HepG2 (cell line): ENCODE data around the gene CIAO2A. TPM values are rescaled to one million over a fixed set of nuclear protein-coding genes. Genes with fewer than 3 reads are reported as not detected.

Experiments used
- ADNP ChIP-seq: sonication (generic); formaldehyde crosslinking; IDR thresholded peaks from 2 replicates; pipeline ENCODE4 v1.4.0; 2020; ENCODE audit warnings: missing genetic modification reagents
- CREB3 ChIP-seq: sonication (generic); formaldehyde crosslinking; IDR thresholded peaks from 2 replicates; pipeline ENCODE4 v1.5.0; 2020; ENCODE audit warnings: missing genetic modification reagents
- EEA1 ChIP-seq: sonication (generic); formaldehyde crosslinking; IDR thresholded peaks from 2 replicates; pipeline ENCODE4 v1.5.1; 2020; ENCODE audit warnings: mild to moderate bottlenecking, missing genetic modification reagents, borderline replicate concordance
- ELF1 ChIP-seq: sonication (generic); formaldehyde crosslinking; IDR thresholded peaks from 2 replicates; pipeline ENCODE4 v1.4.0; 2020; ENCODE audit warnings: missing genetic modification reagents
- EP300 ChIP-seq, 3 experiments: sonication (generic) in 1 of 3; formaldehyde crosslinking in 1 of 3; IDR thresholded peaks; 2 replicates each; pipeline versions ENCODE4 v1.5.1 to v1.6.1; 2011 to 2020; ENCODE audit warnings: low read depth in 2 of 3, low read length in 2 of 3, borderline replicate concordance in 1 of 3, improper control_type of control experiment in 1 of 3, mild to moderate bottlenecking in 1 of 3, missing genetic modification reagents in 1 of 3, moderate library complexity in 1 of 3
- FIP1L1 ChIP-seq: fragments of 200-400 bp; formaldehyde crosslinking; IDR thresholded peaks from 2 replicates; pipeline ENCODE4 v1.6.1; 2018; ENCODE audit warnings: low read depth, mild to moderate bottlenecking, low read length, moderate library complexity, borderline replicate concordance; ENCODE audit not compliant: insufficient read depth
- HIVEP1 ChIP-seq: sonication (generic); formaldehyde crosslinking; IDR thresholded peaks from 2 replicates; pipeline ENCODE4 v1.4.0; 2020; ENCODE audit warnings: mild to moderate bottlenecking, missing genetic modification reagents
- IRX3 ChIP-seq: sonication (generic); formaldehyde crosslinking; IDR thresholded peaks from 2 replicates; pipeline ENCODE4 v1.8.1; 2023; ENCODE audit warnings: mild to moderate bottlenecking, low read depth, missing genetic modification reagents, borderline replicate concordance
- KDM1A ChIP-seq: IDR thresholded peaks from 2 replicates; pipeline ENCODE4 v1.6.1; 2016; ENCODE audit warnings: missing compliant biosample characterization
- NFE2 ChIP-seq: sonication (generic); formaldehyde crosslinking; IDR thresholded peaks from 2 replicates; pipeline ENCODE4 v1.4.0; 2020; ENCODE audit warnings: missing genetic modification reagents
- RERE ChIP-seq: IDR thresholded peaks from 2 replicates; pipeline ENCODE4 v1.6.1; 2016; ENCODE audit warnings: low read depth, missing genetic modification reagents, missing compliant biosample characterization
- SAFB2 ChIP-seq: sonication (generic); formaldehyde crosslinking; IDR thresholded peaks from 2 replicates; pipeline ENCODE4 v1.5.1; 2020; ENCODE audit warnings: missing genetic modification reagents, low read depth, mild to moderate bottlenecking, borderline replicate concordance
- TBL1XR1 ChIP-seq: fragments of 150-350 bp; IDR thresholded peaks from 2 replicates; pipeline ENCODE4 v1.6.1; 2014; ENCODE audit warnings: borderline replicate concordance, low read length; ENCODE audit not compliant: partially characterized antibody
- YY1 ChIP-seq: IDR thresholded peaks from 2 replicates; pipeline ENCODE4 v1.6.1; 2011; ENCODE audit warnings: low read length, low read depth, moderate library complexity, mild to moderate bottlenecking; ENCODE audit not compliant: insufficient read depth, insufficient replicate concordance
- ZFP36L2 ChIP-seq: sonication (generic); formaldehyde crosslinking; IDR thresholded peaks from 2 replicates; pipeline ENCODE4 v1.4.0; 2020; ENCODE audit warnings: missing genetic modification reagents
- ZNF614 ChIP-seq: IDR thresholded peaks from 2 replicates; pipeline ENCODE4 v1.6.1; 2018; ENCODE audit warnings: missing biosample characterization, missing genetic modification reagents, inconsistent platforms, borderline replicate concordance
- polyA plus RNA-seq, 8 experiments: library from polyadenylated mRNA; depleted of rRNA in 3 of 8; stranded (reverse) in 7 of 8; unstranded in 1 of 8; fragments of >200 nt; fragmentation: Illumina TruSeq in 4 of 8; extraction: Trizol in 4 of 8; gene quantifications; 2 replicates each; pipeline versions ENCODE4 v1.2.1 to v1.2.3, GENCODE V29; 2011 to 2016; ENCODE audit warnings: low read depth in 4 of 8, missing spikeins in 1 of 8, mixed read lengths in 1 of 8; ENCODE audit not compliant: insufficient read depth in 1 of 8
- total RNA-seq, 5 experiments: library from RNA; depleted of rRNA; stranded (reverse); fragments of >200 nt; fragmentation: Illumina TruSeq; extraction: Trizol; gene quantifications; 2 replicates each; pipeline ENCODE4 v1.2.3, GENCODE V29; 2016; ENCODE audit warnings: low read depth in 1 of 5
- TF ChIP-seq, protein P1 (sequence below): sonication (generic); formaldehyde crosslinking; IDR thresholded peaks from 2 replicates; pipeline ENCODE4 v1.4.0; 2020; ENCODE audit warnings: missing genetic modification reagents

Gene CIAO2A
- total and polyA plus RNA-seq, 2 of the 13 experiments (the other 11 are each of a cell fraction or from before 2014, with no cell fraction given): 83.0 to 100 TPM

- peak in 1 of 2 experiments; percentile 31; a peak in 1 of 4 replicates for TF ChIP-seq EP300 (IDR thresholded peaks at IDR 0.05; ENCODE audit: low read depth in 2 of 2, low read length in 2 of 2)
- no peak for TF ChIP-seq EP300 (CRISPR knock-in tag; IDR thresholded peaks at IDR 0.05; ENCODE audit: borderline replicate concordance)
- TF ChIP-seq, protein P1, sequence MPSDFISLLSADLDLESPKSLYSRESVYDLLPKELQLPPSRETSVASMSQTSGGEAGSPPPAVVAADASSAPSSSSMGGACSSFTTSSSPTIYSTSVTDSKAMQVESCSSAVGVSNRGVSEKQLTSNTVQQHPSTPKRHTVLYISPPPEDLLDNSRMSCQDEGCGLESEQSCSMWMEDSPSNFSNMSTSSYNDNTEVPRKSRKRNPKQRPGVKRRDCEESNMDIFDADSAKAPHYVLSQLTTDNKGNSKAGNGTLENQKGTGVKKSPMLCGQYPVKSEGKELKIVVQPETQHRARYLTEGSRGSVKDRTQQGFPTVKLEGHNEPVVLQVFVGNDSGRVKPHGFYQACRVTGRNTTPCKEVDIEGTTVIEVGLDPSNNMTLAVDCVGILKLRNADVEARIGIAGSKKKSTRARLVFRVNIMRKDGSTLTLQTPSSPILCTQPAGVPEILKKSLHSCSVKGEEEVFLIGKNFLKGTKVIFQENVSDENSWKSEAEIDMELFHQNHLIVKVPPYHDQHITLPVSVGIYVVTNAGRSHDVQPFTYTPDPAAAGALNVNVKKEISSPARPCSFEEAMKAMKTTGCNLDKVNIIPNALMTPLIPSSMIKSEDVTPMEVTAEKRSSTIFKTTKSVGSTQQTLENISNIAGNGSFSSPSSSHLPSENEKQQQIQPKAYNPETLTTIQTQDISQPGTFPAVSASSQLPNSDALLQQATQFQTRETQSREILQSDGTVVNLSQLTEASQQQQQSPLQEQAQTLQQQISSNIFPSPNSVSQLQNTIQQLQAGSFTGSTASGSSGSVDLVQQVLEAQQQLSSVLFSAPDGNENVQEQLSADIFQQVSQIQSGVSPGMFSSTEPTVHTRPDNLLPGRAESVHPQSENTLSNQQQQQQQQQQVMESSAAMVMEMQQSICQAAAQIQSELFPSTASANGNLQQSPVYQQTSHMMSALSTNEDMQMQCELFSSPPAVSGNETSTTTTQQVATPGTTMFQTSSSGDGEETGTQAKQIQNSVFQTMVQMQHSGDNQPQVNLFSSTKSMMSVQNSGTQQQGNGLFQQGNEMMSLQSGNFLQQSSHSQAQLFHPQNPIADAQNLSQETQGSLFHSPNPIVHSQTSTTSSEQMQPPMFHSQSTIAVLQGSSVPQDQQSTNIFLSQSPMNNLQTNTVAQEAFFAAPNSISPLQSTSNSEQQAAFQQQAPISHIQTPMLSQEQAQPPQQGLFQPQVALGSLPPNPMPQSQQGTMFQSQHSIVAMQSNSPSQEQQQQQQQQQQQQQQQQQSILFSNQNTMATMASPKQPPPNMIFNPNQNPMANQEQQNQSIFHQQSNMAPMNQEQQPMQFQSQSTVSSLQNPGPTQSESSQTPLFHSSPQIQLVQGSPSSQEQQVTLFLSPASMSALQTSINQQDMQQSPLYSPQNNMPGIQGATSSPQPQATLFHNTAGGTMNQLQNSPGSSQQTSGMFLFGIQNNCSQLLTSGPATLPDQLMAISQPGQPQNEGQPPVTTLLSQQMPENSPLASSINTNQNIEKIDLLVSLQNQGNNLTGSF: no peak
- TF ChIP-seq RERE: no peak
- no peak for TF ChIP-seq EEA1
- no peak for TF ChIP-seq ZNF614 (CRISPR knock-in tag)
- TF ChIP-seq ELF1 (CRISPR knock-in tag): peak; percentile 90
- TF ChIP-seq SAFB2 (CRISPR knock-in tag): no peak
- no peak for TF ChIP-seq IRX3
- no peak for TF ChIP-seq FIP1L1
- peak; percentile 33 for TF ChIP-seq YY1
- TF ChIP-seq ADNP (CRISPR knock-in tag): no peak
- TF ChIP-seq CREB3 (CRISPR knock-in tag): no peak
- no peak for TF ChIP-seq ZFP36L2 (CRISPR knock-in tag)
- no peak for TF ChIP-seq HIVEP1 (CRISPR knock-in tag)
- TF ChIP-seq NFE2 (CRISPR knock-in tag): no peak
- TF ChIP-seq TBL1XR1: peak; percentile 35
- no peak for TF ChIP-seq KDM1A (CRISPR knock-in tag)
Observed at GRCh38 chr15:64093627-64094417, at the start of gene CIAO2A (continued).
